ENCODE results near the gene ZNF106.

ZNF106 gene

DNA sequence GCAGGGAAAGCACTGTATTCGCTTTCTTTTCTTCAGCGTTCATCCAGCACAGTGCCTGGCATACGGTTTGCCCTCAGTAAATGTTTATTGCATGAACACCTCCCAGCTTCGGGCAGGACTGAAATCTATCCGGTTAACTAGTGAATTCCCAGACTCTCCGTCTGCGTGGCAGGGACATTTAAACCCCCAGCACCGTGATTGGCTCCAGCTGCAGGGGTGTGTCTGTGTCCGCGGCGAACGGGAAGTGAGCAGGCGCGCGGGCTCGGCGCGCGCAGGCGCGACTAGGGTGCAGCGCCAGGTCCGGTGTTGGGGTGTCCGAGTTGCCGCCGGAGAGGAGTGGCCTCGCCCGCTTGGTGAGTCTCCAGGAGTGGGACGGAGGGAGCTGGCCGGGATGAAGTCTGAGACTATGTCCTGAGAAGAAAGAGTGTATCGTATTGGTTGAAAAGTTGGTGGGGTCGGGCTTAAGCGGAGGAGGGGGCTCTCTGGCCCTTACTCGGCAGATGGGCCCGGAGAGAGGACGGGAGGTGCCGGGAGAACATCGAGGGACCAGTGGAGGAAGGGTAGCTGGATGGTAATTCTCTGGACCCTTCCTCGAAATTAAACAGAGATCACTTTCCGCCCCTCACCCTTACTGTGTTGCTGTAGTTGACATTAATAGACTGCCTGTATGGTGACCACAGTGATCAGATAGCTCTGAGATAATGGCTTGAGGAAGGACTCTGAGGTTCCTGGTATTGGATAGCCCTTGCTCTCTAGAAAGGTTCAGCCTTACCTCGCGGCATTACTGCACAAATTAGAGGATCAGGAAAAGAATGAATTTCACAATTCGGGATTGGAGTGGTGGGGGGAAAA lies 4.6 kb upstream of the ZNF106 start, which contains the start of gene SNAP23:
Gene SNAP23 (plus strand): TSS at position 274 of the 852 bp plus-strand sequence. CDS start 16,213 bp downstream, outside the sequence.
- H3K4me1 Mint-ChIP-seq: peaks cover 47% of the 10 kb centered on the region

DNA sequence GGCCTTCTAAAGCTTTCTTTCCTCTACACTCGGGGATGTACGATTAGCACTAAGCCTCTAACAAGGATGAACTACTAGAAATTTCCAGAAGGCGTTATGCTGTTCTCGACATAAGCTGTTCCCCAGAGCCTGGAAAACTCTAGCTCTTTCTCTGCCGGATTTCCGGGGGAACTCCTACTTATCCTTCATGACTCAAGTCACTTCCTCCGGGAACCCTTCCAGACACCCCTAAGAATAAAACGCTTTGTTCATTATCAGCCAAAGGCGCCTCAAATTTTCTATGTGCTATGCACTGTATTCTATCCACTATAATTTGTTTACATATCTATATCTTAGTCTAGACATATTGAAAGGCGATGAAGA lies 4.0 kb upstream of the ZNF106 start:
- ATAC-seq (ENCODE audit: low read depth) (no peak), DNase-seq (ENCODE audit: low spot score in 2 of 2) (no peak)

More for the DNA sequence above, 4.6 kb upstream of the ZNF106 start, which contains the start of gene SNAP23:
- Mint-ChIP-seq H3K27ac (peak within 1 kb of the TSS; percentile 92), H3K36me3 (peaks cover 4% of the 10 kb centered on the region), H3K27me3 (no peaks in the 10 kb centered on the region), H3K4me3 (peak within 1 kb of the TSS; percentile 99), H3K9me3 (no peaks in the 10 kb centered on the region)
- peak; percentile 85 for ATAC-seq (ENCODE audit: low read depth)
- peak; percentile 64 to 71 for DNase-seq (ENCODE audit: low spot score in 2 of 2)

DNA sequence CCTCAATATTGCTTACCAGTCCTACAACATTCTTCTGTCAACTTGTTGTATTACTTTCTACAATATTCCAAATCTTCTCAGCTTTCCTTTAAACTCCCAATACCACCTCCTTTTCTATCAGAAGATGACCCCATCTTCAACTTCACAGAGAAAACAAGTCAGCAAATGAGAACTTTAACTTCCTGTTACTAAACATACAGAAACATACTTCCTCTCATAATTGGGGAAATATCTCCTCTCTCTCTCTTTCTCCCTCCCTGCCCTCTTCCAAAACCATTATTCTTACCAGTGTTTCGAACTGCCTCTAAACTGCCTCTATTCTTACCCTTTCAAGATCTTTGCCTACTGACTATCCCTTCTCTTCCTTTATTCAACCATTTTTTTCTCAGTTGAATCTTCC lies 2.7 kb upstream of the ZNF106 start:
- peak overlapping the region; percentile 69 for H3K4me3 Mint-ChIP-seq
- H3K27ac Mint-ChIP-seq: peak overlapping the region; percentile 72
- peaks cover 4% of the 10 kb centered on the region for H3K36me3 Mint-ChIP-seq
- no peak for DNase-seq (ENCODE audit: low spot score in 2 of 2)
- no peaks in the 10 kb centered on the region for H3K27me3 Mint-ChIP-seq
- H3K4me1 Mint-ChIP-seq: peaks cover 37% of the 10 kb centered on the region
- H3K9me3 Mint-ChIP-seq: no peaks in the 10 kb centered on the region
- ATAC-seq (ENCODE audit: low read depth): no peak

More for the DNA sequence above, 4.0 kb upstream of the ZNF106 start:
- H3K27me3 Mint-ChIP-seq: no peaks in the 10 kb centered on the region
- H3K9me3 Mint-ChIP-seq: no peaks in the 10 kb centered on the region
- peak overlapping the region; percentile 99 for H3K4me3 Mint-ChIP-seq
- H3K36me3 Mint-ChIP-seq: peaks cover 4% of the 10 kb centered on the region
- peak overlapping the region; percentile 92 for H3K27ac Mint-ChIP-seq
- peaks cover 40% of the 10 kb centered on the region for H3K4me1 Mint-ChIP-seq

DNA sequence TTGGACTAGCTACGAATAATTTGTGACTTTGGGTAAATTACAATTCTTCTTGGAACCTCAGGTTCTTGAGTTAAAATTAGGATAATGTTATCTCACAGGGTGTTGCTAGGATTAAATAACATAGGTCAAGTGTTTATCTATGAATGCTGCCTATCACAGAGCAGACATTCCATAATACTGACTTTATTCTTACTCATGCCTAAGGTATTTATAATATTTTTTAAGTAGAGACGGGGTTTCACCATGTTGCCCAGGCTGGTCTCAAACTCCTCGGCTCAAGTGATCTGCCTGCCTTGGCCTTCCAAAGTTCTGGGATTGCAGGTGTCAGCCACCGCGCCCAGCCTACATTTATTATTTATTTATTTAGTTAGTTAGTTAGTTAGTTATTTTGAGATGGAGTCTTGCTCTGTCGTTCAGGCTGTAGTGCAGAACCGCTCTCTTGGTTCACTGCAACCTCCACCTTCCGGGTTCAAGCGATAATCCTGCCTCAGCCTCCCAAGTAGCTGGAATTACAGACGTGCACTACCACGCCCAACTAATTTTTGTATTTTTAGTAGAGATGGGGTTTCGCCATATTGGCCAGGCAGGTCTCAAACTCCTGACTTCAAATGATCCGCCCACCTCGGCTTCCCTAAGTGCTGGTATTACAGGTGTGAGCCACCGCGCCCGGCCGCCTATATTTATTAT lies 741 bp upstream of the ZNF106 start:
- no peaks in the 10 kb centered on the region for H3K27me3 Mint-ChIP-seq
- H3K4me1 Mint-ChIP-seq: peaks cover 34% of the 10 kb centered on the region
- peaks cover 2% of the 10 kb centered on the region for H3K36me3 Mint-ChIP-seq
- DNase-seq (ENCODE audit: low spot score in 2 of 2): no peak
- H3K27ac Mint-ChIP-seq: peak overlapping the region; percentile 98
- ATAC-seq (ENCODE audit: low read depth): no peak
- no peaks in the 10 kb centered on the region for H3K9me3 Mint-ChIP-seq
- peak overlapping the region; percentile 97 for H3K4me3 Mint-ChIP-seq

DNA sequence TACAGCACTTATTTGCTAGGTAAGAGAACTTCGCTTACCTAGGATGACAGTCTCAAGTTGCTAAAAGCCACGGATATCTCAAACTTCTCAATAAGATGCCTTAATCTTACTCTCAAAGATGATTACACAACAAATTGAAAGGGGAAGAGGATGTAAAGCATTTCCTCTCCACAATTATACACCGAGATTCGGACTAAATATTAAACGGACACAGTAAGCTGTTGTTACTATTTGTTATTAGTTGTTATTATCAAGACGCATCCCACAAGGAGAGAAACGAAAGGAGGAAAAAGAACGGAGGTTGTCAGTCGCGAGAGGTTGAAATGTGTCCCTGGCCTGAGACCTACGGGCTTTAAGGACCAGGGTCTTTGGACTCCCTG lies 660 bp downstream of the ZNF106 start:
- Mint-ChIP-seq H3K4me1 (peaks cover 22% of the 10 kb centered on the region), H3K27ac (peak overlapping the region; percentile 98), H3K27me3 (no peaks in the 10 kb centered on the region), H3K9me3 (no peaks in the 10 kb centered on the region), H3K4me3 (peak overlapping the region; percentile 97), H3K36me3 (peaks cover 4% of the 10 kb centered on the region)
- no peak for DNase-seq (ENCODE audit: low spot score in 2 of 2)
- ATAC-seq (ENCODE audit: low read depth): peak; percentile 14

DNA sequence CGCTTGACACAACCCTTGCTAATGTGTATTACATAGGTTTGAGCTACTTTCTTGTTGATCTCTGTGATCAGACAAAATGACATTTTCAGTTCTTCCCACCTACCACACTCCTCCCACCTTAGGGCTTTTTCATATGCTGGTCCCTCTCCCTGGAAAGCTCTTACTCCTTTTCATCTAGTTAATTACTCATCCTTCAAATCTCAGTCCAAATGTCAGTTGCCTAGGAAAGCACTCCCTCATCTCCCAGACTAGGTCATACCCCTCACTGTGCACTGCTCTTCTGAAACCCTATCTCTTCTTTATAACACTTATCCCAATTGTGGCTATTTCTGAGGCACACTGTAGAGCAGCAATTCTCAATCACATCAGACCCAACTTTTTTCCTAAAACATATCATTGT lies 7.3 kb downstream of the ZNF106 start:
- peaks cover 19% of the 10 kb centered on the region for H3K4me1 Mint-ChIP-seq
- H3K27ac Mint-ChIP-seq: no peak overlapping the region
- no peaks in the 10 kb centered on the region for H3K27me3 Mint-ChIP-seq
- ATAC-seq (ENCODE audit: low read depth): no peak
- no peak for DNase-seq (ENCODE audit: low spot score in 2 of 2)
- peaks cover 12% of the 10 kb centered on the region for H3K36me3 Mint-ChIP-seq
- no peak overlapping the region for H3K4me3 Mint-ChIP-seq
- H3K9me3 Mint-ChIP-seq: peaks cover 2% of the 10 kb centered on the region

DNA sequence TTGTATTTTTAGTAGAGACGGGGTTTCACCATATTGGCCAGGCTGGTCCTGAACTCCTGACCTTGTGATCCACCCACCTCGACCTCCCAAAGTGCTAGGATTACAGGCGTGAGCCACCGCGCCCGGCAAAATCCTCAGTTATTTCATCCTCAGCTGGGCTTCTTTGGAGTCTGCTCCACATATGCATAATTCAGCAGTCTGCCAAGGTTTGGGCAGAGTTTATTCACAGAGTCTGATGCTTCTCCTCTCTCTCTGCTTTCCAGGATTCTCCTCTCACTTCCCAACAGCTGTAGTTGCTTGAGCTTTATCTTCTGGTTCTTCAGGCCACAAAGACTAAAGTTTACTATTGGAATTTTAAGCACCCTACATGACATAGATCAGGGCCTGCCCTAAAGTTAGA lies 8.2 kb downstream of the ZNF106 start:
- no peak overlapping the region for H3K27ac Mint-ChIP-seq
- peaks cover 2% of the 10 kb centered on the region for H3K9me3 Mint-ChIP-seq
- peaks cover 12% of the 10 kb centered on the region for H3K36me3 Mint-ChIP-seq
- H3K27me3 Mint-ChIP-seq: no peaks in the 10 kb centered on the region
- no peak overlapping the region for H3K4me3 Mint-ChIP-seq
- H3K4me1 Mint-ChIP-seq: peaks cover 14% of the 10 kb centered on the region
- ATAC-seq (ENCODE audit: low read depth): no peak
- DNase-seq (ENCODE audit: low spot score in 2 of 2): no peak

DNA sequence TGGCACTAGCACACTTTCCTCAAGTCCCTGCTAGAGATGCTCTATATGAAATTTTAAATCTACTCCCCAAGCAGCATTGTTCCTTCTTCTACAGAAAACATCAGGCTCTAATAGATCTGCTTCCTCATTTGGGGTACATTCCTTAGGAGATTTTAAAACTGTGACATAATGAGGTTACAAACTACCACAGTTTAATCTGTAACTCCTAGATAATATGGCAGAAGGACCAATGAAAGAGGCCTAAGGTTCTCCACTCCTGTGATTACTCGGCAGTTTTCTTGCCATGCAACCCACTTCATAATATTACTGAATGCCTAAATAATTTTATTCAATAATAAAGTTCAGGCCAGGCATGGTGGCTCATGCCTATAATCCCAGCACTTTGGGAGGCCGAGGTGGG lies 16.1 kb downstream of the ZNF106 start:
- Mint-ChIP-seq H3K27me3 (no peaks in the 10 kb centered on the region), H3K36me3 (peaks cover 3% of the 10 kb centered on the region), H3K27ac (peak overlapping the region; percentile 81), H3K4me1 (peaks cover 25% of the 10 kb centered on the region), H3K9me3 (no peaks in the 10 kb centered on the region), H3K4me3 (no peak overlapping the region)
- ATAC-seq (ENCODE audit: low read depth) (no peak), DNase-seq (ENCODE audit: low spot score in 2 of 2) (no peak)

DNA sequence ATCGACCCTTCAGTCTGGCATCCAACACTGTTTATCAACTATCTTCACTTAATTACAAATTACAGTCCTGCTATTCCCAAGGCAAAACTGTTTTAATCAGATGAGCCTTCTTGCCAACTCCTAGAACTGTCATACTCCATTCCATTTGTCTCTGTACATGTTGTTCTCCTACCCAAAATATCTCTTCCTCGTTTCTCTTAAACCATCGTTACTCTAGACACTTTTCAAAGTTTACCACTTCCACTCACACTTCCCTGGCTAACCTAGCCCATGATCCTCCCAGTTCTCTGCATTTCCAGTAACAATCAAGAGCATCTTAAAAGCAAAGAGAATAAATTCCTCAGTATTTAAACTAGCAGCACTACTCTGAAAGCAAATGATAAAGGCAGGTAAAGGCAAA lies 19.9 kb downstream of the ZNF106 start:
- no peak for ATAC-seq (ENCODE audit: low read depth)
- Mint-ChIP-seq H3K9me3 (no peaks in the 10 kb centered on the region), H3K4me1 (peaks cover 13% of the 10 kb centered on the region), H3K36me3 (peaks cover 9% of the 10 kb centered on the region), H3K4me3 (no peak overlapping the region), H3K27ac (peak overlapping the region; percentile 17), H3K27me3 (no peaks in the 10 kb centered on the region)
- no peak for DNase-seq (ENCODE audit: low spot score in 2 of 2)

DNA sequence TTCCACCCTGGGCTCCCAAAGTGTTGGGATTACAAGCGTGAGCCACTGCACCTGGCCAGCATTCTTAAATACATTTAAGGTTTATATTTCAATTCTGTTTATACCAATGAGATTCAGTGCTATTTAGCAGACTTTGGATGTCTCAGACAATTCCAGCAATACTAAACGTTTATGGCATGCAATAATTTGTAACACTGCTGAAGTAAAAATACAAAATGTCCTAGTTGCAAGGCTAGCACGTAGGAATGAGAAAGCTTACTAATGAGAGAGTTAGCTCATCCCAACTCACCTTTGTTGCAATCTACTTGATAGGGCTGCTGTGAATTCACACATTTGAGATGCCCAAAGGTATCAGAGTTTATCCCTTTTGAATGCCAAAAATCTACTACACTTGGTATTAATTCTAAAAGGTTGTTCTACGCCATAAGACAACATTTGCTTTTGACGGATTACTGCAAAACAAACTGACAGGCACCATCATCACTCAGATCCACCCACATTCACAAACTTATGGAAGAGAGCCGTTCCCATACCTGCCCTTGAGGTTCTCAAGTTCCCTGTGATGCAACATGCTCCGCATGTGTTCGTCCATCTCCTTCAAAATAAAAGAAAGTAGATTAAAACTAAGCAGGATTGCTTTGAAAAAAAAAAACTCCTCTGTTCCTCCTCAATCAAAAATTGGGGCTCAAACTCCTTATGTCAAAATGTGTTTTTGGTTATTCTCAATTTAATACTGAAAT lies 25.3 kb downstream of the ZNF106 start:
- no peak for DNase-seq (ENCODE audit: low spot score in 2 of 2)

DNA sequence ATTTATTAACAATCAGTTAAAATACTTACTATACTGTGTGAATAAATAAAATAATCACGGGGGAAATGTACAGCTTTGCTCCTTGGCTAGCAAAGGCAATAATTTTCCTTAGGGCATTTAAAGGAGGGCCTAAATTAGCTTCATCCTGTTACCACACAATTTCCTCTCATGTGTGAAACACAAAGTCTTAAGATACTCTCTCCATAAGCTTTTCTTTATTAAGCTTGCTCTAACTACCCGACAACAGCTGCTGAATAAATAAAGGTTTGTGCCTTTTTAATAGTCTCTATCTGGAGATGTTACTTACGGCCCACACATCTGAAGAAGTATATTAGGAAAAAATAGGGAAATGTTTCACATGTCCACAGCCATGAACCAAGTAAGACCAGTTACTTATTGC lies 29.7 kb downstream of the ZNF106 start:
- H3K27ac Mint-ChIP-seq: no peak overlapping the region

More for the DNA sequence above, 25.3 kb downstream of the ZNF106 start:
- no peak for ATAC-seq (ENCODE audit: low read depth)
- Mint-ChIP-seq H3K4me1 (peaks cover 2% of the 10 kb centered on the region), H3K27me3 (no peaks in the 10 kb centered on the region), H3K36me3 (peaks cover 18% of the 10 kb centered on the region), H3K9me3 (no peaks in the 10 kb centered on the region), H3K27ac (peak overlapping the region; percentile 74), H3K4me3 (no peak overlapping the region)

DNA sequence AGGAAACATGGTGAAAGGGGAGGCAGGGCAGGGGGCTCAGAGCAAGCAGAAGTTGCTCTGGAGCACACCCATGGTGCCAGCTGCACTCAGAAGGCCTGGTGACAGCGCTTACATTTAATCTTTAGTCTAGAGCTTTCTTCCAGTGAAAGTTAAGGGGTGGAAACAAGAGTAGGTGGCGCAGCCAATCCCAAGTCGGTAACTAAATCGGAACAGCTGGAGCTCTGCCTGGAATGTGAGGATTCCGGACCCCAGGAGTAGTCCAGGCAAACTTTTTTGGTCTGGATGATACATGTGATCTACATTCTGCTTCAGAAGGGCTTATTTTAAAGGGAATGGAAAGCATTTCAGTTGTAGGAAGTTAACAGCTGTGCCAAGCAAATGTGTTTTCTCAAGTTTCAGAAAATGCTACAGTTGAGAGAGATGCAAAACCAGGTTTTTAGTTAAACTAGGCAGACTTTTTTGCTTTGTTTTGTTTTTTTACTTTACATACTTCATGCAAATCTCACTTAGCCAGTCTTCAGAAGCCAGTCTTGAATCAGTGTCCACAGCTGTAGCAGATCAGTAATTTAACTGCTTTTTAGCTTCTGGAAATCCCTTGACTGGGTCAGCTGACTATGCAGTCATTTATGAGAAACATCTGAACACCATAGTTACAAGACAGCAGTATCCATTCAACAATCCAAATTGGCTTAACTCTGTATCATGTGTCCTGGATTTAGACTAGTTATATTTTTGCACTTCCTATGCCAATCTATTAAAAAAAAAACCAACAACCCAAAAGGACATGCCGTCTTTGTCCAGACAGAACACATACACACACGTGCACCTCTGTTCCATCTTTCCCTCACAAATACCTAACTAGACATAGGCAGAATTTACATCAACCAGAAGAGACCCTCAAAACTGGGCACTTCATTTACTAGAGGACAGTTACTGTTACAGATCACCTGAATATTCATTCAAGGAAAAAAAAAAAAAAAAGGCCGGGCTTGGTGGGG lies 33.2 kb downstream of the ZNF106 start:
- Mint-ChIP-seq H3K4me3 (peak overlapping the region; percentile 67), H3K4me1 (peaks cover 15% of the 10 kb centered on the region), H3K36me3 (peaks cover 10% of the 10 kb centered on the region), H3K27ac (peak overlapping the region; percentile 99), H3K9me3 (no peaks in the 10 kb centered on the region), H3K27me3 (no peaks in the 10 kb centered on the region)
- DNase-seq (ENCODE audit: low spot score in 2 of 2) (peak; percentile 14 to 17), ATAC-seq (ENCODE audit: low read depth) (peak; percentile 91)

More for the DNA sequence above, 29.7 kb downstream of the ZNF106 start:
- no peaks in the 10 kb centered on the region for H3K9me3 Mint-ChIP-seq
- no peak overlapping the region for H3K4me3 Mint-ChIP-seq
- H3K4me1 Mint-ChIP-seq: peaks cover 18% of the 10 kb centered on the region
- peaks cover 18% of the 10 kb centered on the region for H3K36me3 Mint-ChIP-seq
- no peaks in the 10 kb centered on the region for H3K27me3 Mint-ChIP-seq
- ATAC-seq (ENCODE audit: low read depth): no peak
- DNase-seq (ENCODE audit: low spot score in 2 of 2): no peak

DNA sequence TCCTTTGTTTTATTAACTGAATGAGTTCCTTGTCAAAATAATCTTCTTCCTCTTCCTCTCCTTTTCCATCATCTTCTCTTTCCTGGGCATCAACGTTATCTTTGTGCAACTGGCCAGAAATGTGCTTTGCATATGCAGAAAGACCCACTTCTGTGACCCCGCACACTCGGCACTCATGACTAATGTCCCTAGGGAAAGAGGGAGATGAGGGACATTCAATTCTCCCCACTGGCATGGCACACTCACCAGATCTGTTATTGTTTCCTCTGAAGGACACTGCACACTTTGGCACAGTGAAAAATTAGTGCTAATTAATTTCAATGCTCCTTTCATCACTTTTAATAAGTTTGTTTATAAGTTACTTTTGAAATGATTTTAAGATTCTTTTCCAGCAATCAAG lies 34.0 kb downstream of the ZNF106 start:
- Mint-ChIP-seq H3K9me3 (no peaks in the 10 kb centered on the region), H3K27me3 (no peaks in the 10 kb centered on the region), H3K27ac (peak overlapping the region; percentile 99), H3K4me1 (peaks cover 15% of the 10 kb centered on the region), H3K36me3 (peaks cover 10% of the 10 kb centered on the region), H3K4me3 (peak overlapping the region; percentile 67)
- DNase-seq (ENCODE audit: low spot score in 2 of 2) (no peak), ATAC-seq (ENCODE audit: low read depth) (no peak)

Measured in memory B cell (primary cell).